D721Med (cell line): Measurements from ENCODE around the gene PANK4.
"Not testable (repeated sequence)": the region's sequence is repeated elsewhere in the genome, so short reads cannot be mapped to it uniquely, and the experiment has no call there.

ENCODE experiments used
- DNase-seq: peaks from one replicate; pipeline ENCODE4 v3.0.0; 2011; ENCODE audit warnings: low spot score; ENCODE audit not compliant: insufficient read length
- FAIRE-seq: peaks from 2 replicates; lab custom pipeline; 2011; peaks lifted over from hg19 to GRCh38; lab: Jason Lieb, UNC
- CTCF ChIP-seq: IDR thresholded peaks from 2 replicates; pipeline ENCODE4 v1.5.1; 2012; ENCODE audit warnings: mild to moderate bottlenecking, control low read depth; ENCODE audit not compliant: insufficient read depth; ENCODE audit errors: missing control alignments

The PANK4 gene

GRCh38 chr1:2525920-2526823, at the start of gene PANK4:
Gene PANK4 (minus strand): TSS chr1:2526596. CDS start chr1:2526587, 9 bp downstream.
- FAIRE-seq (no peak), DNase-seq (peak; percentile 89)
- no peak for TF ChIP-seq CTCF

- DNase-seq (no peak), FAIRE-seq (no peak)
- TF ChIP-seq CTCF: no peak
Observed at GRCh38 chr1:2574350-2574749, 48.0 kb upstream of the PANK4 start.

- no peak for TF ChIP-seq CTCF
- FAIRE-seq (no peak), DNase-seq (no peak)
Observed at GRCh38 chr1:2573250-2573920, 47.0 kb upstream of the PANK4 start.

GRCh38 chr1:2571348-2571747, 45.0 kb upstream of the PANK4 start:
- DNase-seq (no peak), FAIRE-seq (no peak)
- TF ChIP-seq CTCF: no peak

GRCh38 chr1:2570332-2570731, 43.9 kb upstream of the PANK4 start:
- TF ChIP-seq CTCF: no peak
- DNase-seq (no peak), FAIRE-seq (no peak)

- DNase-seq, FAIRE-seq: not testable (repeated sequence)
Observed at GRCh38 chr1:2569703-2570102, 43.3 kb upstream of the PANK4 start.

GRCh38 chr1:2569060-2569459, 42.7 kb upstream of the PANK4 start:
- DNase-seq (no peak), FAIRE-seq (no peak)
- TF ChIP-seq CTCF: no peak

GRCh38 chr1:2568187-2568816, 41.9 kb upstream of the PANK4 start:
- not testable (repeated sequence) for DNase-seq

More at GRCh38 chr1:2568187-2568816, 41.9 kb upstream of the PANK4 start:
- not testable (repeated sequence) for FAIRE-seq
